GM12878 (cell line): ENCODE results near the gene GTF2H1. TPM values are rescaled to one million over a fixed set of nuclear protein-coding genes. Genes with fewer than 3 reads are reported as not detected.
A peak's percentile ranks its signal among the peaks of the same experiment; 100 is the strongest.

Experiments
- ATAC-seq: fragments of 200-7000 bp; cut with Tn5 transposase; 3 replicates; pipeline ENCODE4 v1.9.1; 2020; ENCODE audit warnings: mild to moderate bottlenecking, moderate library complexity
- BruUV-seq: library from RNA; stranded (reverse); fragments of 400-500 nt; replicated peaks from 2 replicates; lab custom pipeline; 2021; lab: Mats Ljungman, UMichigan
- CTCF ChIA-PET: fragments of 300-600 bp; sonication (Branson Sonifier 250); formaldehyde crosslinking; extraction: SDS; loops from one replicate; lab custom pipeline; 2021; ENCODE audit warnings: inconsistent platforms; lab: Yijun Ruan, JAX
- POLR2A ChIA-PET: fragments of 350-600 bp; formaldehyde crosslinking; extraction: SDS; loops from one replicate; lab custom pipeline; 2021; ENCODE audit warnings: inconsistent platforms; lab: Charles Lee
- RAD21 ChIA-PET: fragments of 300-600 bp; sonication (Branson Sonifier 250); formaldehyde crosslinking; loops from one replicate; lab custom pipeline; 2023; ENCODE audit warnings: antibody characterized with exemption; ENCODE audit not compliant: unreplicated experiment; lab: Charles Lee
- SMC1A ChIA-PET: fragments of 300-600 bp; sonication (Branson Sonifier 250); formaldehyde crosslinking; loops from one replicate; lab custom pipeline; 2023; ENCODE audit not compliant: unreplicated experiment, uncharacterized antibody; lab: Charles Lee
- DNase-seq: peaks from one replicate; pipeline ENCODE4 v3.0.0-alpha.2; 2011; ENCODE audit warnings: low read depth, low spot score
- FAIRE-seq: peaks from 3 replicates; lab custom pipeline; 2011; peaks lifted over from hg19 to GRCh38; lab: Jason Lieb, UNC
- H2AFZ ChIP-seq: 2 replicates; pipeline ENCODE4 v1.6.0; 2011; ENCODE audit warnings: low read depth, low read length, control low read depth; ENCODE audit not compliant: control insufficient read depth
- H3K27ac ChIP-seq: 2 replicates; pipeline ENCODE4 v1.5.1; 2011; ENCODE audit warnings: control low read depth; ENCODE audit not compliant: control insufficient read depth, insufficient read depth
- H3K27me3 ChIP-seq, 2 experiments: replicated peaks in 1 of 2; 2 replicates each; pipeline versions ENCODE4 v1.6.0 to v1.6.1; 2011; ENCODE audit warnings: low read length in 1 of 2; ENCODE audit not compliant: control insufficient read depth in 2 of 2, insufficient read depth in 2 of 2
- H3K36me3 ChIP-seq, 2 experiments: 2 replicates each; pipeline ENCODE4 v1.5.1; 2011; ENCODE audit warnings: low read length in 1 of 2; ENCODE audit not compliant: control insufficient read depth in 2 of 2, insufficient read depth in 2 of 2
- H3K4me1 ChIP-seq: 2 replicates; pipeline ENCODE4 v1.6.1; 2011; ENCODE audit warnings: mild to moderate bottlenecking, low read length, moderate library complexity, mixed read lengths; ENCODE audit not compliant: control insufficient read depth, insufficient read depth
- H3K4me2 ChIP-seq: 2 replicates; pipeline ENCODE4 v1.6.0; 2011; ENCODE audit warnings: control low read depth; ENCODE audit not compliant: control insufficient read depth, insufficient read depth
- H3K4me3 ChIP-seq: fragments of 200-600 bp; sonication (generic); 2 replicates; pipeline ENCODE4 v1.5.1; 2016
- H3K79me2 ChIP-seq: 2 replicates; pipeline ENCODE4 v1.6.0; 2011; ENCODE audit warnings: low read length; ENCODE audit not compliant: control insufficient read depth, insufficient read depth
- H3K9ac ChIP-seq: 2 replicates; pipeline ENCODE4 v1.8.0; 2011; ENCODE audit warnings: low read length, control low read depth, mixed read lengths; ENCODE audit not compliant: control insufficient read depth, insufficient read depth
- H3K9me3 ChIP-seq: replicated peaks from 3 replicates; pipeline ENCODE4 v1.5.1; 2011; ENCODE audit warnings: mild to moderate bottlenecking, low read length; ENCODE audit not compliant: control insufficient read depth, insufficient read depth
- H4K20me1 ChIP-seq: 2 replicates; pipeline ENCODE4 v1.6.0; 2011; ENCODE audit not compliant: control insufficient read depth, insufficient read depth
- ATF2 ChIP-seq: IDR thresholded peaks from 2 replicates; pipeline ENCODE4 v1.6.1; 2012; ENCODE audit warnings: low read length, inconsistent platforms
- LARP7 ChIP-seq: fragments of 450-650 bp; IDR thresholded peaks from 2 replicates; pipeline ENCODE4 v1.6.1; 2017; ENCODE audit warnings: mild to moderate bottlenecking
- PAX8 ChIP-seq: fragments of 450-650 bp; IDR thresholded peaks from 2 replicates; pipeline ENCODE4 v1.6.1; 2017; ENCODE audit warnings: mild to moderate bottlenecking, moderate library complexity
- SPI1 ChIP-seq: IDR thresholded peaks from 2 replicates; pipeline ENCODE4 v1.6.1; 2011; ENCODE audit warnings: low read depth, mild to moderate bottlenecking, low read length, moderate library complexity, borderline replicate concordance; ENCODE audit not compliant: insufficient read depth
- SRF ChIP-seq, 2 experiments: IDR thresholded peaks; 2 replicates each; pipeline ENCODE4 v1.6.1; 2011; ENCODE audit warnings: low read depth in 2 of 2, low read length in 2 of 2, mild to moderate bottlenecking in 1 of 2, moderate library complexity in 1 of 2
- ZNF24 ChIP-seq: fragments of 450-650 bp; IDR thresholded peaks from 2 replicates; pipeline ENCODE4 v1.6.1; 2017; ENCODE audit warnings: antibody characterized with exemption, mild to moderate bottlenecking
- WGBS: methylation state at CpG from one replicate; pipeline ENCODE4 v1.1.6; 2016; ENCODE audit warnings: low lambda C conversion rate; ENCODE audit not compliant: insufficient replicate concordance, insufficient coverage; ENCODE audit errors: missing lambda C conversion rate; 5-methylcytosine and 5-hydroxymethylcytosine counted together
- in situ Hi-C: fragments of 300-500 bp; cut with MboI; formaldehyde crosslinking; loops from 9 replicates; pipeline ENCODE4 v1.14.3; 2018; ENCODE audit warnings: mixed read lengths
- intact Hi-C: fragments of 100-400 bp; cut with micrococcal nuclease; formaldehyde crosslinking; loops from one replicate; pipeline ENCODE4 v1.14.2; 2022; ENCODE audit not compliant: unreplicated experiment
- polyA plus RNA-seq, 11 experiments: library from polyadenylated mRNA; depleted of rRNA in 4 of 11; unstranded in 6 of 11; stranded (reverse) in 5 of 11; fragments of >200 nt; fragmentation: Nextera tagmentation in 4 of 11; fragmentation: Illumina TruSeq in 1 of 11; extraction: Ambion mirVana in 4 of 11; extraction: Trizol in 1 of 11; gene quantifications; 1 replicate in 1 of 11; 2 replicates in 10 of 11; pipeline versions ENCODE4 v1.2.1 to v1.2.3, GENCODE V29; 2011 to 2016; ENCODE audit warnings: inconsistent platforms in 2 of 11, missing spikeins in 2 of 11, low read depth in 1 of 11
- total RNA-seq, 4 experiments: library from RNA; depleted of rRNA in 3 of 4; stranded (reverse); fragments of >200 nt in 3 of 4; fragmentation: Illumina TruSeq in 1 of 4; extraction: Trizol in 1 of 4; gene quantifications; 2 replicates each; pipeline versions ENCODE4 v1.2.1 to v1.2.3, GENCODE V29; 2013 to 2021
- TF ChIP-seq, protein P1 (sequence below): fragments of 450-650 bp; IDR thresholded peaks from 2 replicates; pipeline ENCODE4 v1.6.1; 2016; ENCODE audit warnings: mild to moderate bottlenecking

GTF2H1 gene
- total and polyA plus RNA-seq, 10 of the 15 experiments (the other 5 are each of a cell fraction or from before 2014, with no cell fraction given): 36.7 to 68.8 (median 46.6) TPM

- H3K79me2 ChIP-seq: peaks cover 93% of the 10 kb centered on the region
- intact Hi-C loops (loop anchor here (2.0 to 10.0 kb wide), 3 partner anchors 75 to 313 kb away; partner anchors contain the start of genes SPTY2D1 and TSG101), in situ Hi-C loops (no loop called here)
- H3K27ac ChIP-seq: peak overlapping the region; percentile 100
- TF ChIP-seq SRF (IDR thresholded peaks at IDR 0.05; ENCODE audit: low read depth in 2 of 2, low read length in 2 of 2) (no peak), ATF2 (0 out of 2 replicates have a peak, but pooled peaks have one; percentile 10), LARP7 (no peak), SPI1 (peak; percentile 36; the same call in 1 of the 2 replicates), PAX8 (0 out of 2 replicates have a peak, but pooled peaks have one; percentile 83), ZNF24 (peak; percentile 93)
- TF ChIP-seq, protein P1, sequence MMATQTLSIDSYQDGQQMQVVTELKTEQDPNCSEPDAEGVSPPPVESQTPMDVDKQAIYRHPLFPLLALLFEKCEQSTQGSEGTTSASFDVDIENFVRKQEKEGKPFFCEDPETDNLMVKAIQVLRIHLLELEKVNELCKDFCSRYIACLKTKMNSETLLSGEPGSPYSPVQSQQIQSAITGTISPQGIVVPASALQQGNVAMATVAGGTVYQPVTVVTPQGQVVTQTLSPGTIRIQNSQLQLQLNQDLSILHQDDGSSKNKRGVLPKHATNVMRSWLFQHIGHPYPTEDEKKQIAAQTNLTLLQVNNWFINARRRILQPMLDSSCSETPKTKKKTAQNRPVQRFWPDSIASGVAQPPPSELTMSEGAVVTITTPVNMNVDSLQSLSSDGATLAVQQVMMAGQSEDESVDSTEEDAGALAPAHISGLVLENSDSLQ: no peak
- no peaks in the 10 kb centered on the region for H3K27me3 ChIP-seq
- ChIA-PET SMC1A (interaction anchor here (1.2 to 4.4 kb wide), 12 partner anchors 9 to 315 kb away, joined by 3 to 48 read pairs (median 10); partner anchors contain the start of genes LDHA, SAA2 and SPTY2D1), POLR2A (interaction anchor here (0.5 to 4.5 kb wide), 14 partner anchors 8 to 1243 kb away, joined by 3 to 59 read pairs (median 5); partner anchors contain the start of genes LDHA, SPTY2D1 and TSG101), RAD21 (interaction anchor here (0.5 to 4.1 kb wide), 14 partner anchors 9 to 312 kb away, joined by 3 to 29 read pairs (median 4); partner anchors contain the start of gene LDHA), CTCF (interaction anchor here (0.8 to 4.0 kb wide), 9 partner anchors 9 to 1159 kb away, joined by 3 to 44 read pairs (median 4); partner anchors contain the start of gene LDHA)
- H3K4me1 ChIP-seq: 0 out of 2 replicates have a peak, but pooled peaks cover 2% of the 10 kb centered on the region
- H3K36me3 ChIP-seq: peaks cover 0 to 1% of the 10 kb centered on the region in 2 experiments; a peak in 1 of 4 replicates
- FAIRE-seq: no peak
- BruUV-seq: TSS peak; percentile 75
- no peak for DNase-seq
- 1% methylated on average over 4 of the region's 4 CpGs for WGBS
- H3K4me2 ChIP-seq: peak overlapping the region; percentile 71
- H3K9me3 ChIP-seq: no peaks in the 10 kb centered on the region
- H2AFZ ChIP-seq: peak overlapping the region; percentile 99
- ATAC-seq: peak; percentile 8
- H3K4me3 ChIP-seq: peak overlapping the region; percentile 95
- peak overlapping the region; percentile 96 for H3K9ac ChIP-seq
- H4K20me1 ChIP-seq: no peaks in the 10 kb centered on the region
Observed at GRCh38 chr11:18321578-18321968, 794 bp upstream of the GTF2H1 start.
